T-helper 1 cell treated with Interleukin-12 subunit alpha and Interleukin-12 subunit beta and Interleukin-4 antibody, amounts not matched to agents 30 μg/mL and 1 μg/mL, for 36 hours (primary cell): ENCODE measurements around the gene HPN.
A peak's percentile ranks its signal among the peaks of the same experiment; 100 is the strongest.
"Not testable (repeated sequence)": the region's sequence is repeated elsewhere in the genome, so short reads cannot be mapped to it uniquely, and the experiment has no call there.

Experiments used
- H3K27ac Mint-ChIP-seq: one replicate; pipeline ENCODE4 v1.8.0; 2021; ENCODE audit warnings: mild to moderate bottlenecking, mixed read lengths
- H3K27me3 Mint-ChIP-seq: one replicate; pipeline ENCODE4 v1.8.0; 2021; ENCODE audit warnings: low read depth, mixed read lengths
- H3K36me3 Mint-ChIP-seq: one replicate; pipeline ENCODE4 v1.8.0; 2021; ENCODE audit warnings: low read depth, mixed read lengths
- H3K4me1 Mint-ChIP-seq: one replicate; pipeline ENCODE4 v1.8.0; 2021; ENCODE audit warnings: low read depth, mixed read lengths
- H3K4me3 Mint-ChIP-seq: one replicate; pipeline ENCODE4 v1.8.0; 2021; ENCODE audit warnings: mild to moderate bottlenecking, moderate library complexity, mixed read lengths
- H3K9me3 Mint-ChIP-seq: one replicate; pipeline ENCODE4 v1.8.0; 2021; ENCODE audit warnings: mixed read lengths

Gene HPN

GRCh38 chr19:35005256-35005977 is 36.1 kb upstream of the HPN start:
- H3K4me3 Mint-ChIP-seq = no peak overlapping the region
- peaks cover 38% of the 10 kb centered on the region for H3K4me1 Mint-ChIP-seq
- H3K9me3 Mint-ChIP-seq = no peaks in the 10 kb centered on the region
- H3K27me3 Mint-ChIP-seq = no peaks in the 10 kb centered on the region
- no peak overlapping the region for H3K27ac Mint-ChIP-seq
- H3K36me3 Mint-ChIP-seq = peaks cover 21% of the 10 kb centered on the region

- not testable (repeated sequence) for H3K27me3 Mint-ChIP-seq, H3K27ac Mint-ChIP-seq, H3K9me3 Mint-ChIP-seq, H3K4me3 Mint-ChIP-seq
- H3K4me1 Mint-ChIP-seq = peaks cover 41% of the 10 kb centered on the region
- H3K36me3 Mint-ChIP-seq = peaks cover 24% of the 10 kb centered on the region
Measured at GRCh38 chr19:35006007-35006341, 35.5 kb upstream of the HPN start.

- no peak overlapping the region for H3K4me3 Mint-ChIP-seq
- peaks cover 38% of the 10 kb centered on the region for H3K4me1 Mint-ChIP-seq
- no peaks in the 10 kb centered on the region for H3K9me3 Mint-ChIP-seq
- peaks cover 25% of the 10 kb centered on the region for H3K36me3 Mint-ChIP-seq
- no peaks in the 10 kb centered on the region for H3K27me3 Mint-ChIP-seq
- H3K27ac Mint-ChIP-seq = peak overlapping the region; percentile 19
Measured at GRCh38 chr19:35006342-35006998, 35.1 kb upstream of the HPN start.

- Mint-ChIP-seq H3K4me1 (peaks cover 37% of the 10 kb centered on the region), H3K4me3 (no peak overlapping the region), H3K27me3 (no peaks in the 10 kb centered on the region), H3K27ac (no peak overlapping the region), H3K9me3 (no peaks in the 10 kb centered on the region), H3K36me3 (peaks cover 25% of the 10 kb centered on the region)
Measured at GRCh38 chr19:35006999-35007365, 34.5 kb upstream of the HPN start.

GRCh38 chr19:35007427-35007826 is 34.1 kb upstream of the HPN start:
- Mint-ChIP-seq H3K36me3 (peaks cover 27% of the 10 kb centered on the region), H3K4me1 (peaks cover 37% of the 10 kb centered on the region)
- not testable (repeated sequence) for H3K27ac Mint-ChIP-seq, H3K27me3 Mint-ChIP-seq, H3K4me3 Mint-ChIP-seq, H3K9me3 Mint-ChIP-seq

- H3K27ac Mint-ChIP-seq = no peak overlapping the region
- H3K4me3 Mint-ChIP-seq = no peak overlapping the region
- no peaks in the 10 kb centered on the region for H3K27me3 Mint-ChIP-seq
- H3K9me3 Mint-ChIP-seq = no peaks in the 10 kb centered on the region
- H3K4me1 Mint-ChIP-seq = peaks cover 39% of the 10 kb centered on the region
- peaks cover 30% of the 10 kb centered on the region for H3K36me3 Mint-ChIP-seq
Measured at GRCh38 chr19:35008891-35009341, 32.6 kb upstream of the HPN start.

- Mint-ChIP-seq H3K27me3 (no peaks in the 10 kb centered on the region), H3K9me3 (no peaks in the 10 kb centered on the region), H3K4me1 (peaks cover 41% of the 10 kb centered on the region), H3K27ac (no peak overlapping the region), H3K36me3 (peaks cover 34% of the 10 kb centered on the region), H3K4me3 (no peak overlapping the region)
Measured at GRCh38 chr19:35009424-35010415, 31.8 kb upstream of the HPN start.

- Mint-ChIP-seq H3K36me3 (peaks cover 37% of the 10 kb centered on the region), H3K27ac (no peak overlapping the region), H3K4me3 (peak overlapping the region; percentile 7), H3K4me1 (peaks cover 44% of the 10 kb centered on the region), H3K27me3 (no peaks in the 10 kb centered on the region), H3K9me3 (no peaks in the 10 kb centered on the region)
Measured at GRCh38 chr19:35011091-35011689, 30.3 kb upstream of the HPN start.

GRCh38 chr19:35011737-35012682 is 29.5 kb upstream of the HPN start:
- Mint-ChIP-seq H3K27ac (peak overlapping the region; percentile 59), H3K27me3 (no peaks in the 10 kb centered on the region), H3K4me1 (peaks cover 38% of the 10 kb centered on the region), H3K9me3 (no peaks in the 10 kb centered on the region), H3K36me3 (peaks cover 31% of the 10 kb centered on the region), H3K4me3 (no peak overlapping the region)

- Mint-ChIP-seq H3K4me3 (peak overlapping the region; percentile 54), H3K27ac (peak overlapping the region; percentile 76), H3K4me1 (peaks cover 38% of the 10 kb centered on the region), H3K9me3 (no peaks in the 10 kb centered on the region), H3K27me3 (no peaks in the 10 kb centered on the region), H3K36me3 (peaks cover 39% of the 10 kb centered on the region)
Measured at GRCh38 chr19:35013041-35013819, 28.3 kb upstream of the HPN start.

- H3K4me3 Mint-ChIP-seq = peak overlapping the region; percentile 56
- H3K9me3 Mint-ChIP-seq = no peaks in the 10 kb centered on the region
- no peaks in the 10 kb centered on the region for H3K27me3 Mint-ChIP-seq
- peaks cover 38% of the 10 kb centered on the region for H3K4me1 Mint-ChIP-seq
- peaks cover 44% of the 10 kb centered on the region for H3K36me3 Mint-ChIP-seq
- peak overlapping the region; percentile 76 for H3K27ac Mint-ChIP-seq
Measured at GRCh38 chr19:35013820-35014754, 27.4 kb upstream of the HPN start.

- not testable (repeated sequence) for H3K9me3 Mint-ChIP-seq, H3K27me3 Mint-ChIP-seq
- Mint-ChIP-seq H3K4me3 (peak overlapping the region; percentile 56), H3K36me3 (peaks cover 47% of the 10 kb centered on the region), H3K4me1 (peaks cover 38% of the 10 kb centered on the region), H3K27ac (peak overlapping the region; percentile 76)
Measured at GRCh38 chr19:35014774-35015173, 26.7 kb upstream of the HPN start.
